Epidermal melanocyte (primary cell): Measurements from ENCODE around the gene MRPL38.

Source experiments
- DNase-seq: peaks from one replicate; pipeline ENCODE4 v3.0.0; 2011; ENCODE audit warnings: low spot score; ENCODE audit not compliant: insufficient read length

MRPL38 gene

GRCh38 chr17:75920045-75920560 lies 15.4 kb upstream of the MRPL38 start:
- no peak for DNase-seq

DNA sequence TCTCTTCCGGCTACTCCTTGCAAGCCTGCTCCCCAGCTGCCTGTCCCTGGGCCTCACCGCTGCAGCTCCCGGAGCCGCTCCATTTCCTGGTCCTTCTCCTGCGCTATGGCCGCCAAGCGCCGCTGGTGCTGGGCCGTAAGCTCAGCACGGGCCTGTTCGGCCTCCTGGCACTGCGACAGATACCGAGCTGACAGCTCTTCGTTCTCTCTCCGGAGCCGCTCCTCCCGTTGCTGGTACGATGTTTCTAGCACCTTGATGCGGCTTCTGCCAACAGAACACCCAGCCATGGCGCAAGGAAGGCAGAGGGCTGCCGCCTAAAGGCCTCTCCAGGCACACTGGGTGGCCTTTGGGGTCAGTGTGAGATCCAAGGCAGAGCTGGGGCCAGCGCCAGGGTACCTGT lies 14.9 kb upstream of the MRPL38 start:
- DNase-seq: no peak

DNA sequence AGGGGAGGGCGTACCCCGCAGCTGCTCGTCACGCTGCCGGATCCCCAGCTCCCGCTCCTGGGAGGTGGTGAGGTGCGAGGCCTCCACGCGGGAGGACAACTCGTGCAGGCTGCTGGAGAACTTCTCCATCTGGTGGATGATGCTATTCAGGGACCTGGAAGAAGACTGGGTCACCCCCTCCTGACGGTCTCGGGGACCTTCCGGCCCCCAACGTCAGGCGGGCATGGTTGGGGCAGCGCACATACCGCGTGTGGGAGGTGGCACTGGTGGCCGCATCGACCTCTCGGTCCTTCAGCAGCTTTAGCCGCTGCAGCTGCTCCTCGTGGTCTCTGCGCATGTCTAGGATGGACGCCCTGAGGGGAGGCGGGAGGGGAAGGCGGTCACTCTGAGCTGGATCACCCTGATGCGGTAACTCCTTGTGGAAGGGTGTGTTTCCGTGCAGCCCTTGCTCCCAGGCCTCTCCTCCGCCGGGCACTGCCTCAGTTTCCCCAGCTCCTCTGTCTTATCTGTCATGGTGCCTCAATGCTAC lies 13.3 kb upstream of the MRPL38 start:
- no peak for DNase-seq

DNA sequence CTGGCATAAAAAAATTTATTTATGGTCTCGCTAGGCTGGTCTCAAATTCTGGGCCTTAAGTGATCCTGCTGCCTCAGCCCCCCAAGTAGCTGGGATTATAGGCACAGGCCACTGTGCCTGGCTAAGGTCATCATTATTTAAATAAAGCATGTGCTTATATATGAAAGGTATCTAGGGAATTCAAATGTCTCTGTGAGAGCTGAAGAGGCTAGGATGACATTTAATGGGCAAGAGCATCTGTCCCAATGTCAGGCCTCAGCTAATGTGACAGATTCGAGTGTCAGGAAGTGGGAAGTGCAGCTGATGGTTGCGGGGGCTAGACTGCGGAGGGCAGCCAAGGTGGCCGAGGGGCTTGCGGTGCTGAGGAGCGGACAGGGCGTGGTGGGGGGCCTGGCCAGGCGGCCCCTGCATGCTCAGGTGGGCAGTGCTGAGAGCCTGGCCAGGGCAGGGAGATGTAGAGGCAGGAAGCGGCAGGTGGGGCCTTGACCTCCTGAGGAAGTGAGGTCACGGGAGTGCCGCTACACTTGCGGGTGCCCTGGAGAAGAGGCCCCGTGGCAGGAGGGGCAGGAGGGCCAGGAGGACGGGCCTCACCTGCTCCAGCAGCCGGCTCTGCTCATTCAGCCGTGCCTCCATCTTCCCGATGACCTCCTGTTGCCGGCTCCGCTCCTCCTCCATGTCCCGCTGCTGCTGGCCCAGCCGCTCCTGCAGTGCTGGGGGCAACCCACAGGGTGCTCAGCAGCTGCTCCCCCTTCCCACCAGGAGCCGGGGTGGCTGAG lies 12.6 kb upstream of the MRPL38 start:
- DNase-seq: no peak

- DNase-seq: no peak
These were observed 10.6 kb upstream of the MRPL38 start for GRCh38 chr17:75915268-75915667.

GRCh38 chr17:75914643-75915267 lies 10.1 kb upstream of the MRPL38 start:
- no peak for DNase-seq

DNA sequence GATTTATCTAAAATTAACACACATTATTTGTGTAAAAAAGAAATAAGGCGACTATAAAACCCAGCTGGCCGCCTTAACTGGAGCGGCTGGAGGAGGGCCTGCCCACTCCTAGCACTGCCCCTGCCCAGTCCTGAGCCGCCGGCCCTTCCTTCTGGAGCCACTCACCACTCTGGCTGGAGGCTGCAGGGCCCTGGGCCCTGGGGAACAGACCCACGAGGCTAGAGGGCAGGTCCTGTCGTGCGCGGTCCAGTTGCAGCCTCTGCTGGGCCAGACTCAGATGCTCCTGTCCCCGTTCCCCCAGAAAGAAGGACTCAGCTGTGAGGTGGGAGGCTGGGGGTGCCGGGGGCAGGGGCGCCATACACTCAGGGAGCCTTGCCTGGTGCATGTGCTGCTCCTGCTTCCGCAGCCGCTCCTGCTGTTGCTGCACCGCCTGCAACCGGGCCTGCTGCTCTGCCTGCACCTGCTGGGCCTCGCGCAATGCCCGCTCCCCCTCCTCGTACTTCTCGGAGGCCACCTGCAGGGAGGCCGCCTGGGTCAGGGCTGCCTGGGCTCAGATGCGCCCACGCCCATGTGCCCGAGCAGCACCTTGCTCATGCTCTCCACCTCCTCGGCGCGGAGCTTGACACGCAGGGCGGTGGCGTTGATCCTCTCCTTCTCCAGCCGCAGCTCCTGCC lies 9.0 kb upstream of the MRPL38 start:
- DNase-seq: no peak

GRCh38 chr17:75910699-75911098 lies 6.0 kb upstream of the MRPL38 start:
- DNase-seq: no peak

DNA sequence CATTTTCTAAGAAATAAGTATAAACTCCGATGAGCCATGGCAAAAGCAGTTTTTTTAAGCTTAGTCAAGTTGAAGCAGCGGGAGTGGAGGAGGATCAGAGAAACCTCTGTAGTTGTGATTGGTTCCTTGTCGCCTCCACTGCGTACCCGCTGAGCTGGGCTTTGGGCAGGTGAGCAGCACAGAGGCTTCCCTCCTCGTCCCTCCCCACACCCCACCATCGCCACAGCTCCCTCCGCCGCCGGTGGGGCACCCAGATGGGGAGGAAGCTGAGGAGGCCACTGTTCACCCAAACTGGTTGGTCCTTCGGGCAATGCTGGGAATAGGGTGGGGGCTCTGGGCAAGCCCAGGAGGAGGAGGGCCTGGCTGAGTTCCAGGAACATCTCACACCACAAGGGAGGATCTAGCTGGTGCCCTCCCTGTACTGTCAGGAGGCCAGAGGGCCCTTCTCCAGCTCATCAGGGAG lies 5.2 kb upstream of the MRPL38 start:
- DNase-seq: no peak

DNA sequence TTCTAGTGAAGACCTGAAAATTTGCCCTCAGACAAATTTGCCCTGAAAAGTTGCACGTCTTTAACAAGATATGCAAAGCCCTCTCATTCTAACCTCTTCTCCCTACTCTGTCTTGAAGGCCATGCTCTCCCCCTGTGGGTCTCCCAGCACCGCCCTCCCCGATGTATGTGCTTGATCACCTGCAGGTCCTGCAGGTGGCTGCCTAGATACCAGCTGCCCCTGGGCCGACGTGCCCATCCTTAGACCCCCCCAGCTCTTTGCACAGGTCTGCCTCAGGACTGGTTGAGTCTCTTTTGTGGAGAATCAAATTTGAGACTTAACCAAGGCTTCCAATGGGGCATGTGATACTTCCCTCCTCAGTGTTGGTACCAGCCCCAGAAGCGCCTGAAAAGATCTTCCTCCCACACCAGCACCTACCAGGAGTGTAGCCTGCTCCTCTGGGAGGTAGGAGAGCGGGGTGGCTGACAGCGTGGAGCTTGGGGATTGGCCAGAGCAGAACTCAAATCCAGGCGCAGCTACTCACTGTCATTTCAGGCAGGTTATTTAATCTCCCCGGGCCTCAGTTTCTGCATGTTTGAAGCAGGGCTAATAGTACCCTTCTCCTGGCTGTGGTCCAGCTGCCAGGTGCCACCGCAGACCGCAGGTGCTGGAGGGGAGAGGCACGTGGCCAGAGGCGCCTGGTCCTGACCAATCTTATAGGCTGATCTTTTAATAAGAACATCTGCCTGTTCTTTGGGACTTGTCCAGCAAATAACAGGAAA lies 4.5 kb upstream of the MRPL38 start:
- no peak for DNase-seq

DNA sequence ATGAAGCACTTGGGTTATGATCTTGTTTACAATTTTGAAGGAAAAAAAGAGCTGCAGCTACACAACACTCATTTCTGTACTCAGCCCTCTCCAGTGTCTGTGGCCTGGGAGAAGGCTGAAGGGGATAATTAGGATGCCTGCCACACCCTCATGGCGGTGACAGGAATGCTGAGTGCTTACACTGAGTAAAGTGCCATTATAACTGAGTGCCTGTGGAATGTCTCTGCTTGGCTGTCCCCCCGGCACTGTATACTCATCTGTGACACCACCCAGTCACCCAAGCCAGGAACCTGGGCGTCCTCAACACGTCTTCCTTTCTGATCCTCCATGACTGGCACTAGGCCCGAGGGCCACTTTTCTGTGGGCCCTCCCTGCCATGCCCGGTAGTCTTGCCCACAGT lies 3.5 kb upstream of the MRPL38 start:
- DNase-seq: no peak

- DNase-seq: no peak
These were observed 1.6 kb upstream of the MRPL38 start for GRCh38 chr17:75906143-75906884.

GRCh38 chr17:75902406-75902805 lies 2.3 kb downstream of the MRPL38 start:
- DNase-seq: no peak

DNA sequence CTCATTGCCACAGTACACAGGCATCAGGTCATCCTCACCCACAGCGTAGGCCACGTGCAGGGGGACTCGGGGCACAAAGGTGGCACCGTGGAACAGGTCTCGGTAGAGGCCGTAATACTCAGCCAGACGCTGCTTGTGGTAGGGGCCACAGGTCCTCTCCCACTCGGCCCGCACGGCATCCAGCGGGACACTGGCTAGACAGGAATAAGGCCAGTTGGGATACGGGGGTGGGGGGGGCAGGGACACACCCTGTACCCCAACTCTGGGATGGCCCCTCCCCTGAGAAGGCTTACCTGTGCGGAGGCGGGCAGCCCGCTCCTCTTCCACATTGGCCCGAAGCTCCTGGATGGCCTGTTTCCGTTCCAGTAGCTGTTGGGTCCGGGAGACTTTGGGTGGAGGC lies 3.0 kb downstream of the MRPL38 start:
- DNase-seq: no peak

DNA sequence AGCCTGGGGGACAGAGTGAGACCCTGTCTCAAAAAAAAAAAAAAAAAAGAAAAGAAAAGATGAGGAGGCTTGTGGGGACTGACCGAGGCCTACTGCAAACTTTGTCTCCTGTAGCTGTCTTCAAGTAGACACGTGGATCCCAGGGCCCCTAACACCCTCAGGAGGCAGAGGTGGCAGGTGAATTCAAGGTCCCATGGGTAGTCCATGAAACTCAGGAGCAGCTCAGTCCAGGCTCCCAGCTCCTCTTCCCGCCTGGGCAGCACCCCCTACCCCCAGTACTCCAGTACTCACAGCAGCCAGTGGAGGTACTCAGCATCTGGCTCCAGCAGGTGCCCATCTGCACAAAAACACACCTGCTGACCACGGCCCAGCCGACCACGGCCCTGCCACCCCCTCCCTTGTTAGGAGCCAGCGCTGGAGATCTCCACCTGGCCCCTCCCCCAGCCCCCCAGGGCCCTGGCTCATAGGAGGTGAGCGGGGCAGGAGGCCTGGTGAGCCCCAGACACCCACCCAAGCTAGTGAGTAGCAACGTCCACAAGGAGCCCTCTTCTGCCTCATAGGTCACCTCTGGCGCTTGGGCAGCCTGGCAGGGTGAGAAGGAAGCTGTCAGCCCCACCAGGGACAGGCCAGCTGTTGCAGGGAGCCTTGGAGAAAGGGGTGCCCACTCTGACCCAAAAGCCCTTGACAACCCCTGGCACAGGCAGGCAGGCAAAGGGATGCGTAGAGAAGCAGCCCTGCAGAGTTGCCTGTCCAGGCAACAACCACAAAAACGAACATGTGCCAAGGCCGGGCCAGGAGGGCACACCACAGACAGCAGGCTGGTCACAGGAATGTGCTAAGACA lies 3.8 kb downstream of the MRPL38 start:
- DNase-seq: no peak

GRCh38 chr17:75899767-75900468 lies 4.8 kb downstream of the MRPL38 start:
- DNase-seq: no peak

GRCh38 chr17:75899353-75899752 lies 5.3 kb downstream of the MRPL38 start:
- no peak for DNase-seq

DNA sequence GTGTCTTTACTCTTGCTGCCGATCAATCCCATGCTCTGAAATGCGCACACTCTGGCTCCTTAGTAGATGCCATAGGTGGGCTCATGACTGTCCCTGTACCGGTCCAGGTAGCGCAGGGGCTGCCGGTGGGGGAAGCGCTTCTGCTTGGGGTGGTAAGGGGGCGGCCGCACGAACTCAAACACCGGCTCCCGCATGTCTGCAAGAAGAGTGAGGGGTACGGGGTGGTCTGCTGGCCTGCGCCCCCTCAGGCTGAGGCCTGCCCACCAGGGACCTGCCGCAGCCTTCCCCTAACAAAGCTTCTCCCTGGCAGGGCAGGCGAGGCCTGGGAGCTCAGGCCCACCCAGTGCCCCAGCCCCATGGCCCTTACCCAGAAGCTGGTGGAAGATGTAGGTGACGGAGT lies 5.9 kb downstream of the MRPL38 start:
- no peak for DNase-seq

- no peak for DNase-seq
These were observed 6.6 kb downstream of the MRPL38 start for GRCh38 chr17:75898065-75898464.
